GOT3 (cell line): ENCODE measurements around the gene TMPRSS5.
"Not testable (repeated sequence)": the region's sequence is repeated elsewhere in the genome, so short reads cannot be mapped to it uniquely, and the experiment has no call there.

Experiments used
- DNase-seq: peaks from one replicate; lab custom pipeline; 2025; ENCODE audit warnings: mixed read lengths; lab: John Stamatoyannopoulos, UW

Gene TMPRSS5

GRCh38 chr11:113697756-113698407 is 8.2 kb downstream of the TMPRSS5 start:
- no peak for DNase-seq

- DNase-seq = no peak
Measured at GRCh38 chr11:113697111-113697510, 9.0 kb downstream of the TMPRSS5 start.

GRCh38 chr11:113695207-113695606 is 10.9 kb downstream of the TMPRSS5 start:
- no peak for DNase-seq

- no peak for DNase-seq
Measured at GRCh38 chr11:113694390-113694789, 11.7 kb downstream of the TMPRSS5 start.

GRCh38 chr11:113693030-113693429 is 13.1 kb downstream of the TMPRSS5 start:
- no peak for DNase-seq

- no peak for DNase-seq
Measured at GRCh38 chr11:113690619-113691569, 15.2 kb downstream of the TMPRSS5 start.

- no peak for DNase-seq
Measured at GRCh38 chr11:113689768-113690618, 16.1 kb downstream of the TMPRSS5 start.

GRCh38 chr11:113685654-113686359 is 20.3 kb downstream of the TMPRSS5 start:
- no peak for DNase-seq

- no peak for DNase-seq
Measured at GRCh38 chr11:113684496-113684895, 21.6 kb downstream of the TMPRSS5 start.

GRCh38 chr11:113683481-113684046 is 22.5 kb downstream of the TMPRSS5 start:
- no peak for DNase-seq

GRCh38 chr11:113681711-113682413 is 24.2 kb downstream of the TMPRSS5 start:
- DNase-seq = no peak

- no peak for DNase-seq
Measured at GRCh38 chr11:113681282-113681681, 24.8 kb downstream of the TMPRSS5 start.

GRCh38 chr11:113677685-113678084 is 28.4 kb downstream of the TMPRSS5 start:
- no peak for DNase-seq

- DNase-seq = no peak
Measured at GRCh38 chr11:113675565-113675964, 30.5 kb downstream of the TMPRSS5 start.

- DNase-seq = no peak
Measured at GRCh38 chr11:113675003-113675561, 31.0 kb downstream of the TMPRSS5 start.

GRCh38 chr11:113674397-113674685 is 31.8 kb downstream of the TMPRSS5 start:
- DNase-seq = no peak

GRCh38 chr11:113673550-113674396 is 32.3 kb downstream of the TMPRSS5 start:
- DNase-seq = no peak

GRCh38 chr11:113671914-113672313 is 34.2 kb downstream of the TMPRSS5 start:
- not testable (repeated sequence) for DNase-seq

- DNase-seq = no peak
Measured at GRCh38 chr11:113670831-113671215, 35.3 kb downstream of the TMPRSS5 start.
